IMR-90 (cell line): ENCODE data around the gene ZNF616. TPM values are rescaled to one million over a fixed set of nuclear protein-coding genes. Genes with fewer than 3 reads are reported as not detected.
A peak's percentile ranks its signal among the peaks of the same experiment; 100 is the strongest.

Source experiments
- ATAC-seq: fragments of 200-7000 bp; cut with Tn5 transposase; 2 replicates; pipeline ENCODE4 v1.9.1; 2020; ENCODE audit warnings: low read depth, mild to moderate bottlenecking, moderate library complexity
- BruUV-seq: library from RNA; stranded (reverse); fragments of 400-500 nt; replicated peaks from 2 replicates; lab custom pipeline; 2021; lab: Mats Ljungman, UMichigan
- CTCF ChIA-PET: fragments of 300-600 bp; formaldehyde crosslinking; extraction: SDS; loops from one replicate; lab custom pipeline; 2021; ENCODE audit warnings: antibody characterized with exemption; lab: Yijun Ruan, JAX
- POLR2A ChIA-PET: fragments of 300-600 bp; sonication (Branson Sonifier 250); formaldehyde crosslinking; loops from one replicate; lab custom pipeline; 2022; ENCODE audit warnings: antibody characterized with exemption; ENCODE audit not compliant: unreplicated experiment; lab: Charles Lee
- DNase-seq: peaks from one replicate; pipeline ENCODE4 v3.0.0; 2013
- H2AFZ ChIP-seq: replicated peaks from 2 replicates; pipeline ENCODE3; 2013; ENCODE audit warnings: low read length, mild to moderate bottlenecking; ENCODE audit not compliant: poor library complexity
- H2AK5ac ChIP-seq: 2 replicates; pipeline ENCODE4 v1.6.1; 2013; ENCODE audit warnings: low read depth, low read length, inconsistent platforms
- H2AK9ac ChIP-seq: replicated peaks from 2 replicates; pipeline ENCODE3; 2013; ENCODE audit warnings: mild to moderate bottlenecking, low read depth, low read length, moderate library complexity; ENCODE audit not compliant: poor library complexity
- H2BK120ac ChIP-seq: 2 replicates; pipeline ENCODE4 v1.6.1; 2013; ENCODE audit warnings: low read depth, low read length, inconsistent platforms
- H2BK15ac ChIP-seq: 3 replicates; pipeline ENCODE4 v1.6.1; 2013; ENCODE audit warnings: low read depth, low read length, inconsistent platforms
- H2BK20ac ChIP-seq: 2 replicates; pipeline ENCODE4 v1.6.1; 2013; ENCODE audit warnings: low read depth, mild to moderate bottlenecking, inconsistent platforms, low read length, moderate library complexity
- H2BK5ac ChIP-seq: 2 replicates; pipeline ENCODE4 v1.6.1; 2013; ENCODE audit warnings: mild to moderate bottlenecking, low read depth, low read length, inconsistent platforms; ENCODE audit not compliant: poor library complexity, severe bottlenecking
- H3K14ac ChIP-seq: replicated peaks from 2 replicates; pipeline ENCODE4 v1.6.1; 2013; ENCODE audit warnings: low read depth, low read length, inconsistent platforms
- H3K18ac ChIP-seq: 2 replicates; pipeline ENCODE4 v1.6.1; 2013; ENCODE audit warnings: low read depth, low read length, control low read depth
- H3K23ac ChIP-seq: 2 replicates; pipeline ENCODE4 v1.6.1; 2013; ENCODE audit warnings: low read depth, low read length, inconsistent platforms
- H3K27ac ChIP-seq: 2 replicates; pipeline ENCODE4 v1.5.1; 2013; ENCODE audit warnings: mild to moderate bottlenecking, control low read depth, low read length; ENCODE audit not compliant: insufficient read depth
- H3K27me3 ChIP-seq: 2 replicates; pipeline ENCODE4 v1.6.1; 2013; ENCODE audit warnings: low read length; ENCODE audit not compliant: control insufficient read depth, insufficient read depth
- H3K36me3 ChIP-seq: 2 replicates; pipeline ENCODE4 v1.6.1; 2013; ENCODE audit warnings: low read length, mixed read lengths; ENCODE audit not compliant: control insufficient read depth, insufficient read depth
- H3K4ac ChIP-seq: 2 replicates; pipeline ENCODE4 v1.6.1; 2013; ENCODE audit warnings: low read depth, low read length, inconsistent platforms
- H3K4me1 ChIP-seq: 2 replicates; pipeline ENCODE4 v1.6.1; 2013; ENCODE audit warnings: low read length, mixed read lengths; ENCODE audit not compliant: control insufficient read depth, insufficient read depth
- H3K4me2 ChIP-seq: 2 replicates; pipeline ENCODE4 v1.6.1; 2013; ENCODE audit warnings: low read depth, mild to moderate bottlenecking, control low read depth, low read length, moderate library complexity
- H3K4me3 ChIP-seq: 2 replicates; pipeline ENCODE4 v1.5.1; 2013; ENCODE audit warnings: low read depth, mild to moderate bottlenecking, control low read depth, low read length, moderate library complexity; ENCODE audit not compliant: insufficient read depth
- H3K56ac ChIP-seq: 2 replicates; pipeline ENCODE4 v1.6.1; 2013; ENCODE audit warnings: low read length, inconsistent platforms; ENCODE audit not compliant: insufficient read depth; ENCODE audit errors: extremely low read depth
- H3K79me1 ChIP-seq, 2 experiments: 2 replicates each; pipeline ENCODE4 v1.6.1; 2013; ENCODE audit warnings: low read length in 2 of 2, inconsistent platforms in 1 of 2, low read depth in 1 of 2
- H3K9ac ChIP-seq: 2 replicates; pipeline ENCODE4 v1.6.1; 2013; ENCODE audit warnings: low read depth, low read length, control low read depth
- H3K9me1 ChIP-seq: 2 replicates; pipeline ENCODE4 v1.6.1; 2013; ENCODE audit warnings: low read length, inconsistent platforms; ENCODE audit not compliant: insufficient read depth
- H3K9me3 ChIP-seq: 2 replicates; pipeline ENCODE4 v1.6.1; 2013; ENCODE audit warnings: low read length; ENCODE audit not compliant: control insufficient read depth, insufficient read depth
- H4K20me1 ChIP-seq: 2 replicates; pipeline ENCODE4 v1.6.1; 2013; ENCODE audit warnings: low read length, inconsistent platforms; ENCODE audit not compliant: insufficient read depth
- H4K5ac ChIP-seq: 2 replicates; pipeline ENCODE4 v1.6.1; 2013; ENCODE audit warnings: mild to moderate bottlenecking, low read depth, low read length, control low read depth
- H4K8ac ChIP-seq, 2 experiments: 2 replicates each; pipeline ENCODE4 v1.6.1; 2013; ENCODE audit warnings: low read depth in 2 of 2, low read length in 2 of 2, control low read depth in 1 of 2, inconsistent platforms in 1 of 2
- H4K91ac ChIP-seq: 2 replicates; pipeline ENCODE4 v1.6.1; 2013; ENCODE audit warnings: low read depth, low read length, inconsistent platforms; ENCODE audit not compliant: insufficient read depth
- CEBPB ChIP-seq: IDR thresholded peaks from 2 replicates; pipeline ENCODE4 v1.6.1; 2012; ENCODE audit warnings: low read depth, low read length, improper control_type of control experiment
- NFE2L2 ChIP-seq: fragments of 150-350 bp; IDR thresholded peaks from 2 replicates; pipeline ENCODE4 v1.6.1; 2016; ENCODE audit warnings: low read depth, mild to moderate bottlenecking, low read length
- RCOR1 ChIP-seq: IDR thresholded peaks from 2 replicates; pipeline ENCODE4 v1.6.1; 2012; ENCODE audit warnings: mild to moderate bottlenecking, low read length, improper control_type of control experiment; ENCODE audit not compliant: insufficient replicate concordance
- RFX5 ChIP-seq: IDR thresholded peaks from 2 replicates; pipeline ENCODE4 v1.8.0; 2012; ENCODE audit warnings: low read depth, mild to moderate bottlenecking, low read length, moderate library complexity
- SMC3 ChIP-seq: fragments of 150-350 bp; IDR thresholded peaks from 2 replicates; pipeline ENCODE4 v1.6.1; 2016; ENCODE audit warnings: low read depth, mild to moderate bottlenecking, antibody characterized with exemption, low read length, moderate library complexity
- WGBS, 2 experiments: methylation state at CpG; one replicate each; pipeline versions ENCODE4 v1.1.5 to v1.1.7; 2013; ENCODE audit warnings: missing lambda C conversion rate in 2 of 2; ENCODE audit not compliant: insufficient read length in 1 of 2; ENCODE audit errors: extremely low coverage in 2 of 2; 5-methylcytosine and 5-hydroxymethylcytosine counted together
- dilution Hi-C: fragments of 300-500 bp; cut with HindIII; formaldehyde crosslinking; loops from one replicate; pipeline ENCODE4 v1.14.3; 2018; ENCODE audit warnings: low sequenced_read_pairs; ENCODE audit not compliant: unreplicated experiment
- in situ Hi-C: fragments of 300-500 bp; cut with MboI; formaldehyde crosslinking; loops from 3 replicates; pipeline ENCODE4 v1.14.3; 2019; ENCODE audit warnings: low sequenced_read_pairs, inconsistent platforms, mixed read lengths
- intact Hi-C: fragments of 100-400 bp; cut with micrococcal nuclease; formaldehyde crosslinking; loops from 2 replicates; pipeline ENCODE4 v1.10.0; 2022
- polyA plus RNA-seq, 3 experiments: library from polyadenylated mRNA; depleted of rRNA; stranded (reverse); fragments of >200 nt; gene quantifications; 2 replicates each; pipeline ENCODE4 v1.2.3, GENCODE V29; 2012; ENCODE audit warnings: low replicate concordance in 1 of 3
- total RNA-seq: library from RNA; depleted of rRNA; stranded (reverse); fragments of >200 nt; gene quantifications from 2 replicates; pipeline ENCODE4 v1.2.3, GENCODE V29; 2012

ZNF616 gene
- total and polyA plus RNA-seq, 2 of the 4 experiments (the other 2 are of a cell fraction) = 2.8 to 13.6 TPM

DNA sequence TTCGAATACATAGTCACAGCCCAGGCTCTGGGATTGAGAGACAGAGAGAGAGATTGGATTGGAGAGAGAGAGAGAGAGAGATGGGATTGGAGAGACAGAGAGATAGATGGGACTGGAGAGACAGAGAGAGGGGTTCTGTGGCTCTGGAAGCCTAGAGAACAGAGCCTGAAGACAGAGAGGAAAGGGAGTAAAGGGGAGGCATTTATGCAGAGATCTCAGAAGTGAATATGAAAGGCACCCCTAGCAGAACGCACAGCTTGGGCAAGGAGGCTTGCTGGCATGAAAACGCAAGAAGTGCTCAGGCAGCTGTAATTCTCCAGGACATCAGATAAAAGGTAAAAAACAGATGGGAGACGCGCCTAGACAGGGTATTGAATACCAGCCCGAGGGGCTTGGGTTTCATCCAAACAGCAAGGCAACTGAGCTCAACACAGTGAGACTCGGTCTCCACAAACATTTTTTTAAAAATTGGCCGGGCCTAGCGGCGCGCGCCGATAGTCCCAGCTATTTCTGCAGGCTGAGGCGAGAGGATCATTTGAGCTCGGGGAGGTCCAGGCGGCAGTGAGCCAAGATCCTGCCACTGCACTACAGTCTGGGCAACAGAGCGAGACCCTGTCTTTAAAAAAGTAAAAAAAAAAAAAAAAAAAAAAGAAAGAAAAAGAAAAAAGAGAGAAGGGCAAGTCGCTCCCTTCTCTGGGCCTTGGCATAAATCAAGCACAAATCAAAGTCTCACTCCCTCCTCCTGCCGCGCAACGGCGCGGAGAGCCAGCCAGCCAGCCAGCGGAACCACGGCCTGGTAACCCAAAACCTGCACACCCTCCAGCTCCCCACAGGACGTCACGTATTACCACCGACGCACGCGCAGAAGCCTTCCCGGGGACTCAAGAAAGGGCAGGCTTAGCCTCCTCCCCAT is 49.3 kb upstream of the ZNF616 start:
- no peak for DNase-seq
- peak overlapping the region; percentile 14 for H3K18ac ChIP-seq
- H3K9me3 ChIP-seq = no peaks in the 10 kb centered on the region
- no peak overlapping the region for H2BK20ac ChIP-seq
- in situ Hi-C loops = no loop called here
- H4K8ac ChIP-seq = peak overlapping the region; percentile 74 to 88
- peak overlapping the region; percentile 56 for H2BK5ac ChIP-seq
- peak overlapping the region; percentile 10; the same call in 1 of the 3 replicates for H2BK15ac ChIP-seq
- peak overlapping the region; percentile 82 for H3K9ac ChIP-seq
- ChIA-PET POLR2A (interaction anchor here (0.6 kb wide), 2 partner anchors 8 to 526 kb away, joined by 3 to 4 read pairs; no protein-coding TSS in a partner anchor), CTCF (interaction anchor here (0.8 kb wide), 1 partner anchor 48 kb away, joined by 3 read pairs; no protein-coding TSS in a partner anchor)
- H3K4me2 ChIP-seq = peak overlapping the region; percentile 75
- peak overlapping the region; percentile 84 for H3K27ac ChIP-seq
- peak; percentile 0; the same call in 1 of the 2 replicates for ATAC-seq
- dilution Hi-C loops = no loop called here
- BruUV-seq = TSS peak; percentile 83
- H3K27me3 ChIP-seq = no peaks in the 10 kb centered on the region
- peak overlapping the region; percentile 82 for H3K14ac ChIP-seq
- H2AFZ ChIP-seq = peak overlapping the region; percentile 100
- no peak overlapping the region; the same call in 1 of the 2 replicates for H2BK120ac ChIP-seq
- intact Hi-C loops = loop anchor here (1.0 to 2.0 kb wide), 3 partner anchors 18 to 50 kb away; partner anchors contain the start of genes ZNF616 and ZNF836
- 4% methylated on average over 20 of the region's 32 CpGs; no CpG with 5 or more reads in 1 of the 2 experiments for WGBS, 2 experiments
- peak overlapping the region; percentile 19; the same call in 1 of the 2 replicates for H4K91ac ChIP-seq
- TF ChIP-seq SMC3 (no peak), CEBPB (no peak), RCOR1 (peak; percentile 21), NFE2L2 (no peak), RFX5 (no peak)
- H3K56ac ChIP-seq = peak overlapping the region; percentile 74
- peak overlapping the region; percentile 49 for H3K4ac ChIP-seq
- H4K5ac ChIP-seq = peak overlapping the region; percentile 62
- H3K23ac ChIP-seq = peak overlapping the region; percentile 92
- no peaks in the 10 kb centered on the region for H3K9me1 ChIP-seq
- H3K36me3 ChIP-seq = peaks cover 6% of the 10 kb centered on the region
- H3K4me1 ChIP-seq = peaks cover 6% of the 10 kb centered on the region; the same call in 1 of the 2 replicates
- H2AK5ac ChIP-seq = peak overlapping the region; percentile 20
- H3K79me1 ChIP-seq = peaks cover 0 to 26% of the 10 kb centered on the region in 2 experiments; a peak in 2 of 4 replicates
- peaks cover 10% of the 10 kb centered on the region for H4K20me1 ChIP-seq
- H3K4me3 ChIP-seq = peak overlapping the region; percentile 17
- H2AK9ac ChIP-seq = peak overlapping the region; percentile 33
